DND-41 (cell line): ENCODE data around the gene USP17L12.
"Not testable (repeated sequence)": the region's sequence is repeated elsewhere in the genome, so short reads cannot be mapped to it uniquely, and the experiment has no call there.

Experiments
- ATAC-seq: fragments of 200-7000 bp; cut with Tn5 transposase; 3 replicates; pipeline ENCODE4 v1.9.1; 2021; ENCODE audit warnings: low read depth; ENCODE audit not compliant: insufficient read depth
- DNase-seq: peaks from one replicate; pipeline ENCODE4 v3.0.0-alpha.2; 2020
- H2AFZ ChIP-seq: 2 replicates; pipeline ENCODE4 v1.6.0; 2012; ENCODE audit warnings: low read depth, low read length
- H3K27ac ChIP-seq: 2 replicates; pipeline ENCODE4 v1.5.1; 2012; ENCODE audit warnings: low read length, inconsistent platforms
- H3K27me3 ChIP-seq: fragments of 200-600 bp; sonication (generic); 2 replicates; pipeline ENCODE4 v1.6.0; 2012; ENCODE audit warnings: low read length, mild to moderate bottlenecking, inconsistent platforms; ENCODE audit not compliant: insufficient read depth, poor library complexity
- H3K36me3 ChIP-seq: 2 replicates; pipeline ENCODE4 v1.5.1; 2012; ENCODE audit warnings: low read length, inconsistent platforms; ENCODE audit not compliant: insufficient read depth
- H3K4me1 ChIP-seq: 2 replicates; pipeline ENCODE4 v1.5.1; 2012; ENCODE audit warnings: mild to moderate bottlenecking, low read length; ENCODE audit not compliant: insufficient read depth
- H3K4me2 ChIP-seq: 2 replicates; pipeline ENCODE4 v1.6.0; 2012; ENCODE audit warnings: mild to moderate bottlenecking, moderate library complexity, low read length, inconsistent platforms; ENCODE audit not compliant: insufficient read depth
- H3K4me3 ChIP-seq, 2 experiments: fragments of 200-600 bp in 1 of 2; shearing (Covaris generic) in 1 of 2; 2 replicates each; pipeline ENCODE4 v1.5.1; 2012 to 2016; ENCODE audit warnings: inconsistent platforms in 2 of 2, low read length in 2 of 2, mild to moderate bottlenecking in 2 of 2, low read depth in 1 of 2, moderate library complexity in 1 of 2
- H3K79me2 ChIP-seq: 2 replicates; pipeline ENCODE4 v1.6.0; 2012; ENCODE audit warnings: low read length, inconsistent platforms; ENCODE audit not compliant: insufficient read depth
- H3K9ac ChIP-seq: 2 replicates; pipeline ENCODE4 v1.6.0; 2012; ENCODE audit warnings: low read depth, mild to moderate bottlenecking, inconsistent platforms, low read length, moderate library complexity
- H3K9me3 ChIP-seq: 2 replicates; pipeline ENCODE4 v1.5.1; 2012; ENCODE audit warnings: low read length, moderate library complexity, mild to moderate bottlenecking, inconsistent platforms; ENCODE audit not compliant: insufficient read depth, severe bottlenecking
- H4K20me1 ChIP-seq: 2 replicates; pipeline ENCODE4 v1.6.0; 2012; ENCODE audit warnings: low read length; ENCODE audit not compliant: insufficient read depth

USP17L12 gene

DNA sequence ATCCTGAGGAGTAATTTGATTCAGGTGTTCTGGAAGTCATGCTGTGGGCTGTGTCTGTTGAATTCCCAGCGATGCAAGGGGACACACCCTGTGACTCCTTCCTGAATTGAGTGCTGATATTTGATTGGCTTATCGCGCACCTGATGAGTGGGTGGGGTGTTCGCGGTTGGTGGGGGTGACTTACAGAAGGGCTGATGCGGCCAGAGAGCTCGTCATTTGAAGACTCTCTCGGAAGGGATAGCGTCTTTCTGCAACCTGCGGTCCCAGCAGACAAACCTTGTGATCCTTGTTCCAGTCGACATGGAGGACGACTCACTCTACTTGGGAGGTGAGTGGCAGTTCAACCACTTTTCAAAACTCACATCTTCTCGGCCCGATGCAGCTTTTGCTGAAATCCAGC, 23.6 kb downstream of the USP17L12 start, which contains the start of gene USP17L17:
Gene USP17L17 (plus strand): TSS at position 301 of the 400 bp plus-strand sequence. CDS start 0 bp downstream, at position 301.
- not testable (repeated sequence) for H3K4me2 ChIP-seq, H3K4me1 ChIP-seq, H3K27me3 ChIP-seq, H3K36me3 ChIP-seq, H4K20me1 ChIP-seq, H3K27ac ChIP-seq, ATAC-seq, H3K9me3 ChIP-seq, H3K79me2 ChIP-seq, H2AFZ ChIP-seq, DNase-seq, H3K4me3 ChIP-seq, H3K9ac ChIP-seq

DNA sequence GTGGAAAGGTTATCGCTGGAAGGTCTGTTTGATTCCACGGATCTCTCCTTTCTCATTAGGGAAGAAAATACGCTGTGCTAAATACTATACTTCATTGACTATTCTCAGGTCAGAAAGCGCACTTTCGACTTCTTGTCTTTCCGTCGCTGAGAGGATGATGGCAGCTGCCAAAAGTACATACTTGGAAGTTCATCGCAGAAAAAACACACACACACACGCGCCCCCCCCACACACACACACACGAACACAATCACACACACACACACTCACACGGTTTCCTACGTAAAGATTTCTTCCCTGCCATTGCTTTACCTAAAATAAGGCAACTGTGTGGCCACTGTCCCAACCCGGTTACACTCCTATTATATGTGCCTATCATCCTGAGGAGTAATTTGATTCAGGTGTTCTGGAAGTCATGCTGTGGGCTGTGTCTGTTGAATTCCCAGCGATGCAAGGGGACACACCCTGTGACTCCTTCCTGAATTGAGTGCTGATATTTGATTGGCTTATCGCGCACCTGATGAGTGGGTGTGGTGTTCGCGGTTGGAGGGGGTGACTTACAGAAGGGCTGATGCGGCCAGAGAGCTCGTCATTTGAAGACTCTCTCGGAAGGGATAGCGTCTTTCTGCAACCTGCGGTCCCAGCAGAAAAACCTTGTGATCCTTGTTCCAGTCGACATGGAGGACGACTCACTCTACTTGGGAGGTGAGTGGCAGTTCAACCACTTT, 28.2 kb downstream of the USP17L12 start, which contains the start of gene USP17L18:
Gene USP17L18 (plus strand): TSS at position 678 of the 728 bp plus-strand sequence. CDS start 0 bp downstream, at position 678.
- not testable (repeated sequence) for DNase-seq, H3K9me3 ChIP-seq, H3K27ac ChIP-seq, H3K27me3 ChIP-seq, H3K4me2 ChIP-seq, H3K4me3 ChIP-seq, H2AFZ ChIP-seq, H3K79me2 ChIP-seq, H4K20me1 ChIP-seq, H3K9ac ChIP-seq, H3K4me1 ChIP-seq, H3K36me3 ChIP-seq, ATAC-seq

DNA sequence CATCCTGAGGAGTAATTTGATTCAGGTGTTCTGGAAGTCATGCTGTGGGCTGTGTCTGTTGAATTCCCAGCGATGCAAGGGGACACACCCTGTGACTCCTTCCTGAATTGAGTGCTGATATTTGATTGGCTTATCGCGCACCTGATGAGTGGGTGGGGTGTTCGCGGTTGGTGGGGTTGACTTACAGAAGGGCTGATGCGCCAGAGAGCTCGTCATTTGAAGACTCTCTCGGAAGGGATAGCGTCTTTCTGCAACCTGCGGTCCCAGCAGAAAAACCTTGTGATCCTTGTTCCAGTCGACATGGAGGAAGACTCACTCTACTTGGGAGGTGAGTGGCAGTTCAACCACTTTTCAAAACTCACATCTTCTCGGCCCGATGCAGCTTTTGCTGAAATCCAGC, 33.1 kb downstream of the USP17L12 start, which contains the start of gene USP17L19:
Gene USP17L19 (plus strand): TSS at position 301 of the 400 bp plus-strand sequence. CDS start 0 bp downstream, at position 301.
- H3K4me3 ChIP-seq, H3K4me1 ChIP-seq, H3K36me3 ChIP-seq, H3K79me2 ChIP-seq, ATAC-seq, H3K9ac ChIP-seq, H3K9me3 ChIP-seq, DNase-seq, H2AFZ ChIP-seq, H4K20me1 ChIP-seq, H3K27ac ChIP-seq, H3K27me3 ChIP-seq, H3K4me2 ChIP-seq: not testable (repeated sequence)

DNA sequence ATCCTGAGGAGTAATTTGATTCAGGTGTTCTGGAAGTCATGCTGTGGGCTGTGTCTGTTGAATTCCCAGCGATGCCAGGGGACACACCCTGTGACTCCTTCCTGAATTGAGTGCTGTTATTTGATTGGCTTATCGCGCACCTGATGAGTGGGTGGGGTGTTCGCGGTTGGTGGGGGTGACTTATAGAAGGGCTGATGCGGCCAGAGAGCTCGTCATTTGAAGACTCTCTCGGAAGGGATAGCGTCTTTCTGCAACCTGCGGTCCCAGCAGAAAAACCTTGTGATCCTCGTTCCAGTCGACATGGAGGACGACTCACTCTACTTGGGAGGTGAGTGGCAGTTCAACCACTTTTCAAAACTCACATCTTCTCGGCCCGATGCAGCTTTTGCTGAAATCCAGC, 37.9 kb downstream of the USP17L12 start, which contains the start of gene USP17L20:
Gene USP17L20 (plus strand): TSS at position 301 of the 400 bp plus-strand sequence. CDS start 0 bp downstream, at position 301.
- not testable (repeated sequence) for ATAC-seq, H3K4me2 ChIP-seq, H3K27me3 ChIP-seq, H3K27ac ChIP-seq, DNase-seq, H3K36me3 ChIP-seq, H3K9me3 ChIP-seq, H4K20me1 ChIP-seq, H3K4me1 ChIP-seq, H3K4me3 ChIP-seq, H3K9ac ChIP-seq, H3K79me2 ChIP-seq, H2AFZ ChIP-seq

DNA sequence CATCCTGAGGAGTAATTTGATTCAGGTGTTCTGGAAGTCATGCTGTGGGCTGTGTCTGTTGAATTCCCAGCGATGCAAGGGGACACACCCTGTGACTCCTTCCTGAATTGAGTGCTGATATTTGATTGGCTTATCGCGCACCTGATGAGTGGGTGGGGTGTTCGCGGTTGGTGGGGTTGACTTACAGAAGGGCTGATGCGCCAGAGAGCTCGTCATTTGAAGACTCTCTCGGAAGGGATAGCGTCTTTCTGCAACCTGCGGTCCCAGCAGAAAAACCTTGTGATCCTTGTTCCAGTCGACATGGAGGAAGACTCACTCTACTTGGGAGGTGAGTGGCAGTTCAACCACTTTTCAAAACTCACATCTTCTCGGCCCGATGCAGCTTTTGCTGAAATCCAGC, 42.6 kb downstream of the USP17L12 start, which contains the start of gene USP17L21:
Gene USP17L21 (plus strand): TSS at position 301 of the 400 bp plus-strand sequence. CDS start 0 bp downstream, at position 301.
- not testable (repeated sequence) for DNase-seq, H3K36me3 ChIP-seq, H3K4me1 ChIP-seq

DNA sequence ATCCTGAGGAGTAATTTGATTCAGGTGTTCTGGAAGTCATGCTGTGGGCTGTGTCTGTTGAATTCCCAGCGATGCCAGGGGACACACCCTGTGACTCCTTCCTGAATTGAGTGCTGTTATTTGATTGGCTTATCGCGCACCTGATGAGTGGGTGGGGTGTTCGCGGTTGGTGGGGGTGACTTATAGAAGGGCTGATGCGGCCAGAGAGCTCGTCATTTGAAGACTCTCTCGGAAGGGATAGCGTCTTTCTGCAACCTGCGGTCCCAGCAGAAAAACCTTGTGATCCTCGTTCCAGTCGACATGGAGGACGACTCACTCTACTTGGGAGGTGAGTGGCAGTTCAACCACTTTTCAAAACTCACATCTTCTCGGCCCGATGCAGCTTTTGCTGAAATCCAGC, 47.4 kb downstream of the USP17L12 start, which contains the start of gene USP17L22:
Gene USP17L22 (plus strand): TSS at position 301 of the 400 bp plus-strand sequence. CDS start 0 bp downstream, at position 301.
- H3K36me3 ChIP-seq, H4K20me1 ChIP-seq, H3K27ac ChIP-seq, H2AFZ ChIP-seq, ATAC-seq, H3K9me3 ChIP-seq, H3K4me2 ChIP-seq, H3K27me3 ChIP-seq, H3K4me1 ChIP-seq, H3K4me3 ChIP-seq, H3K9ac ChIP-seq, H3K79me2 ChIP-seq, DNase-seq: not testable (repeated sequence)

More for the DNA sequence above, 42.6 kb downstream of the USP17L12 start, which contains the start of gene USP17L21:
- H3K9me3 ChIP-seq, H3K4me2 ChIP-seq, ATAC-seq, H3K27ac ChIP-seq, H2AFZ ChIP-seq, H3K4me3 ChIP-seq, H3K9ac ChIP-seq, H3K27me3 ChIP-seq, H3K79me2 ChIP-seq, H4K20me1 ChIP-seq: not testable (repeated sequence)
